ENCODE results near the gene MSH3. TPM values are rescaled to one million over a fixed set of nuclear protein-coding genes. Genes with fewer than 3 reads are reported as not detected.
"Not testable (repeated sequence)": the region's sequence is repeated elsewhere in the genome, so short reads cannot be mapped to it uniquely, and the experiment has no call there.

MSH3 gene
- polyA plus RNA-seq, 1 donor (not counting 4 experiments of a cell fraction or from before 2014, with no cell fraction given): 11.1 TPM

DNA sequence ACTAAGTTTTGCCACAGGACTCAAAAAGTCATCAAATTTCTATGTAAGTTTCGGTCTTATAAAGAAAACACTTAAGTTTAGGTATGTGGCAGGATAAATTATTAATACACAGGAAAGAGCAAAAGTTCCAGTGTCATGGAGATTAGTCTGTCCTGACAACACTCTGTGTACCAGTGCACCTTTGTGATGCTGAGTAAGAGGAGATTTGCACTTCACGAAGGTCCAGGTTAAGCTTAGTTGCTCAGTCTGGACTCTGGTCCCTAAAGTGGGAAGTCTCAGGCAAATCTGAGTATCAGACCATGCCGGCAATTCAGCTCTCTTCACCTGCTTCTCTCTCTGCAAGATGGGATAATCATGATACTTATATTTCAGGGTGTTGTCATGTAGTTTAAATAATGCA lies 166.2 kb downstream of the MSH3 start:
- no peak overlapping the region for H2AFZ ChIP-seq (ENCODE audit: control insufficient read depth, low read length)
- FAIRE-seq (no peak), DNase-seq (ENCODE audit: low read depth, low spot score) (no peak)
- no peak overlapping the region for H3K27ac ChIP-seq (ENCODE audit: control insufficient read depth, insufficient read depth, low read length)
- H3K9me3 ChIP-seq (ENCODE audit: control insufficient read depth, low read depth, low read length): no peaks in the 10 kb centered on the region
- no peak overlapping the region for H3K4me3 ChIP-seq (ENCODE audit: control insufficient read depth in 2 of 3, extremely low read depth in 1 of 3, insufficient read depth in 2 of 3, low read depth in 1 of 3, low read length in 3 of 3)
- H3K4me2 ChIP-seq (ENCODE audit: control insufficient read depth, extremely low read depth, insufficient read depth, low read depth, low read length): no peak overlapping the region
- TF ChIP-seq, protein P1, sequence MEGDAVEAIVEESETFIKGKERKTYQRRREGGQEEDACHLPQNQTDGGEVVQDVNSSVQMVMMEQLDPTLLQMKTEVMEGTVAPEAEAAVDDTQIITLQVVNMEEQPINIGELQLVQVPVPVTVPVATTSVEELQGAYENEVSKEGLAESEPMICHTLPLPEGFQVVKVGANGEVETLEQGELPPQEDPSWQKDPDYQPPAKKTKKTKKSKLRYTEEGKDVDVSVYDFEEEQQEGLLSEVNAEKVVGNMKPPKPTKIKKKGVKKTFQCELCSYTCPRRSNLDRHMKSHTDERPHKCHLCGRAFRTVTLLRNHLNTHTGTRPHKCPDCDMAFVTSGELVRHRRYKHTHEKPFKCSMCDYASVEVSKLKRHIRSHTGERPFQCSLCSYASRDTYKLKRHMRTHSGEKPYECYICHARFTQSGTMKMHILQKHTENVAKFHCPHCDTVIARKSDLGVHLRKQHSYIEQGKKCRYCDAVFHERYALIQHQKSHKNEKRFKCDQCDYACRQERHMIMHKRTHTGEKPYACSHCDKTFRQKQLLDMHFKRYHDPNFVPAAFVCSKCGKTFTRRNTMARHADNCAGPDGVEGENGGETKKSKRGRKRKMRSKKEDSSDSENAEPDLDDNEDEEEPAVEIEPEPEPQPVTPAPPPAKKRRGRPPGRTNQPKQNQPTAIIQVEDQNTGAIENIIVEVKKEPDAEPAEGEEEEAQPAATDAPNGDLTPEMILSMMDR (optimal IDR thresholded peaks at IDR 0.05 in 1 of 3, IDR thresholded peaks at IDR 0.05 in 1 of 3, conservative IDR thresholded peaks at IDR 0.05 in 1 of 3; ENCODE audit: extremely low read depth in 1 of 3, insufficient read depth in 2 of 3, low read length in 3 of 3): no peak
- no peak for TF ChIP-seq EZH2 (IDR thresholded peaks at IDR 0.05; ENCODE audit: low read length)
- H3K36me3 ChIP-seq (ENCODE audit: control insufficient read depth in 2 of 2, extremely low read depth in 1 of 2, insufficient read depth in 2 of 2, low read length in 2 of 2): no peaks in the 10 kb centered on the region
- no peaks in the 10 kb centered on the region for H4K20me1 ChIP-seq (ENCODE audit: control insufficient read depth, extremely low read depth, insufficient read depth, low read length)
- H3K27me3 ChIP-seq (ENCODE audit: control insufficient read depth, extremely low read depth, insufficient read depth, low read length): no peaks in the 10 kb centered on the region
- no peaks in the 10 kb centered on the region for H3K9me1 ChIP-seq (ENCODE audit: control insufficient read depth, extremely low read depth, insufficient read depth, low read length)
- dilution Hi-C loops (cut with MboI; ENCODE audit: extremely low pct_ligation_motif_present, low sequenced_read_pairs): no loop called here
- no peaks in the 10 kb centered on the region for H3K79me2 ChIP-seq (ENCODE audit: control insufficient read depth, insufficient read depth, low read length)
- H3K4me1 ChIP-seq (ENCODE audit: control insufficient read depth, extremely low read depth, insufficient read depth, low read length): peaks cover 11% of the 10 kb centered on the region
- no peak overlapping the region for H3K9ac ChIP-seq (ENCODE audit: control insufficient read depth, extremely low read depth, insufficient read depth, low read length)

DNA sequence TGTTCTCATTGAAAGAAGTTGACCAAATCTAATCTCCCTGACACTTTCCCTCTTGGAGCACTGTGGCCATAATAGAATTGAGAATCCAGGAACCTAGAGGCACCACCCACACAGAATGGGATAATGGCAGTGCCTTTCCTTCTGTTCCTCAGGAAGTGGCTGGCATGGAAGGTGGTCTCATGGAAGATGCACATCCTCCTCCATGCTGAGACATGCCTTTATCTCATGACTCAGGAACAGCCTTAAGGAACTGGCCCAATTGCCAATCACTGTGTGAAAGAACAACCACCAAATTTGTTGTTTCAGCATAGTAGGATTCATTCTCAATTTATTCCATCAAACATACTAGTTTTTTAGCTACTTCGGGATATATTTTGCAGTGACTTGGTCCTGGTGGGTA lies 168.2 kb downstream of the MSH3 start:
- dilution Hi-C loops (cut with MboI; ENCODE audit: extremely low pct_ligation_motif_present, low sequenced_read_pairs): no loop called here
- H3K36me3 ChIP-seq (ENCODE audit: control insufficient read depth in 2 of 2, extremely low read depth in 1 of 2, insufficient read depth in 2 of 2, low read length in 2 of 2): no peaks in the 10 kb centered on the region
- H3K79me2 ChIP-seq (ENCODE audit: control insufficient read depth, insufficient read depth, low read length): no peaks in the 10 kb centered on the region
- no peaks in the 10 kb centered on the region for H4K20me1 ChIP-seq (ENCODE audit: control insufficient read depth, extremely low read depth, insufficient read depth, low read length)
- TF ChIP-seq EZH2 (IDR thresholded peaks at IDR 0.05; ENCODE audit: low read length): no peak
- TF ChIP-seq, protein P1 (optimal IDR thresholded peaks at IDR 0.05 in 1 of 3, IDR thresholded peaks at IDR 0.05 in 1 of 3, conservative IDR thresholded peaks at IDR 0.05 in 1 of 3; ENCODE audit: extremely low read depth in 1 of 3, insufficient read depth in 2 of 3, low read length in 3 of 3): no peak
- H3K9ac ChIP-seq (ENCODE audit: control insufficient read depth, extremely low read depth, insufficient read depth, low read length): no peak overlapping the region
- H3K27ac ChIP-seq (ENCODE audit: control insufficient read depth, insufficient read depth, low read length): no peak overlapping the region
- FAIRE-seq: peak; percentile 67
- no peaks in the 10 kb centered on the region for H3K27me3 ChIP-seq (ENCODE audit: control insufficient read depth, extremely low read depth, insufficient read depth, low read length)
- peaks cover 11% of the 10 kb centered on the region for H3K4me1 ChIP-seq (ENCODE audit: control insufficient read depth, extremely low read depth, insufficient read depth, low read length)
- DNase-seq (ENCODE audit: low read depth, low spot score): peak; percentile 25
- H2AFZ ChIP-seq (ENCODE audit: control insufficient read depth, low read length): peak overlapping the region; percentile 47
- H3K9me1 ChIP-seq (ENCODE audit: control insufficient read depth, extremely low read depth, insufficient read depth, low read length): no peaks in the 10 kb centered on the region
- H3K9me3 ChIP-seq (ENCODE audit: control insufficient read depth, low read depth, low read length): no peaks in the 10 kb centered on the region
- peak overlapping the region; percentile 33 for H3K4me2 ChIP-seq (ENCODE audit: control insufficient read depth, extremely low read depth, insufficient read depth, low read depth, low read length)
- H3K4me3 ChIP-seq (ENCODE audit: control insufficient read depth in 2 of 3, extremely low read depth in 1 of 3, insufficient read depth in 2 of 3, low read depth in 1 of 3, low read length in 3 of 3): no peak overlapping the region

DNA sequence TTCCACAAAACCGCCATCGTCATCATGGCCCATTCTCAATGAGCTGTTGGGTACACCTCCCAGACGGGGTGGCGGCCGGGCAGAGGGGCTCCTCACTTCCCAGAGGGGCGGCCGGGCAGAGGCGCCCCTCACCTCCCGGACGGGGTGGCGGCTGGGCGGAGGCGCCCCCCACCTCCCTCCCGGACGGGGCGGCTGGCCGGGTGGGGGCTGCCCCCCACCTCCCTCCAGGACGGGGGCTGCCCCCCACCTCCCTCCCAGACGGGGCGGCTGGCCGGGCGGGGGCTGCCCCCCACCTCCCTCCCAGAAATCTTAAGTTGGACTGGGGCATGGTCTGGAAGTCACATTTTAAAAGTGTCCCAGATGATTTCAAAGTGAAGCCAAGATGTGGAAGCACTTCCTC lies 169.7 kb downstream of the MSH3 start:
- FAIRE-seq; H3K27me3 ChIP-seq (ENCODE audit: control insufficient read depth, extremely low read depth, insufficient read depth, low read length); H3K4me2 ChIP-seq (ENCODE audit: control insufficient read depth, extremely low read depth, insufficient read depth, low read depth, low read length); H3K9me3 ChIP-seq (ENCODE audit: control insufficient read depth, low read depth, low read length); H3K9me1 ChIP-seq (ENCODE audit: control insufficient read depth, extremely low read depth, insufficient read depth, low read length); H4K20me1 ChIP-seq (ENCODE audit: control insufficient read depth, extremely low read depth, insufficient read depth, low read length); H3K79me2 ChIP-seq (ENCODE audit: control insufficient read depth, insufficient read depth, low read length); dilution Hi-C loops (cut with MboI; ENCODE audit: extremely low pct_ligation_motif_present, low sequenced_read_pairs); H3K4me3 ChIP-seq (ENCODE audit: control insufficient read depth in 2 of 3, extremely low read depth in 1 of 3, insufficient read depth in 2 of 3, low read depth in 1 of 3, low read length in 3 of 3); DNase-seq (ENCODE audit: low read depth, low spot score); H2AFZ ChIP-seq (ENCODE audit: control insufficient read depth, low read length); H3K36me3 ChIP-seq (ENCODE audit: control insufficient read depth in 2 of 2, extremely low read depth in 1 of 2, insufficient read depth in 2 of 2, low read length in 2 of 2); H3K9ac ChIP-seq (ENCODE audit: control insufficient read depth, extremely low read depth, insufficient read depth, low read length); H3K27ac ChIP-seq (ENCODE audit: control insufficient read depth, insufficient read depth, low read length): not testable (repeated sequence)
- H3K4me1 ChIP-seq (ENCODE audit: control insufficient read depth, extremely low read depth, insufficient read depth, low read length): peaks cover 11% of the 10 kb centered on the region

Data from keratinocyte (primary cell).